Activated CD8-positive, alpha-beta memory T cell treated with anti-CD3 and anti-CD28 coated beads, Interleukin-2, amount 50 U/mL, for 24 hours (primary cell): ENCODE measurements around the gene LGALS14.

Source experiments
- DNase-seq: peaks from one replicate; pipeline ENCODE4 v3.0.0-alpha.2; 2020; ENCODE audit errors: extremely low read depth

Gene LGALS14

DNA sequence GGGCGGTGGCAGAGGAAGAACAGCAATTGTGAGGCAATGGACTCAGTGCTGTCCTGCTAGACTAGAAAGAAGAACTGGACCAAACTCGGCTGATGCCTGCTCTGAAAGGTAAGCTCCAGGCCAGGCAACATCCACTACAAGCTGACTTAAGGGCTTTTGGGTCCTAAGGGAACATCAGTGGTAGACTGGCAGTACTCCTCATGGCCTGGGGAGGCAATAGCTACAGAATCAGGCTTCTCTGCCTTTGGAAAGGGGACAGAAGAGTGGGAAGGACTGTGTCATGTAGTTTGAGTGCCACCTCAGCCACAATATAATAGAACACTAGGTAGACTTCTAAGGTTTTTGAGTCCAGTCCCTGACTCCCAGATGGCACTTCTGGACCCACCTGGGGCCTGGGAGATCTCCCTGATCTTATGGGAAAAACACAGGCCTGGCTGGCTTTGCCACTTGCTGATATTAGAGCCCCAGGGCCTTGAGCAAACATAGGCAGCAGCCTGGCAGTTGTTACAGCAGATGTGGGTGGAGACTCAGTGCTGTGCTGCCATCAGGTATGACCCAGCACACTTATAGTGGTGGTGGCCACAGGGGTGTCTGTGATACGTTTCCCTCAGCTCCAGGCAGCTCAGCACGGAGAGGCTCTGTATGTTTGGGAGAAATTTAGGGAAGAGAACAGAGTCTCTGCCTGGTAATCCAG, 42.7 kb downstream of the LGALS14 start:
- DNase-seq: no peak

DNA sequence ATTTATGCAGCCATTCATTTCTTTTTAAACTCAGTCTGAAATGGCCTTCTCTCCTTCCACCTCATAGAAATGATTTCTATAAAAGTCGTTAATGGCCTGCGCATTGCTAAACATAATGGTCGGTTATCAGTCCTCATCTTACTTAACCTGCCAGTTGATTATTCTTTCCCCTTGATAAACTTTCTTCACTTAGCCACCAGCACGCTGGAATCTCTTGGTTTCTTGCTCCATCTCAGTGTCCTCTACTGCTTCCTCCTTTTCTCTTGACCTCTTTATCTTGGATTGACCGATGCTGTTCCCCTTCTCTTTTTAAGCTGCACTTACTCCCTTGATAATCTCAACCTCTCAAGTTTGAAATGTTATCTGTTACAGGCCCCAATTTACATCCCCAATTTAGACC, 45.7 kb downstream of the LGALS14 start:
- DNase-seq: no peak

DNA sequence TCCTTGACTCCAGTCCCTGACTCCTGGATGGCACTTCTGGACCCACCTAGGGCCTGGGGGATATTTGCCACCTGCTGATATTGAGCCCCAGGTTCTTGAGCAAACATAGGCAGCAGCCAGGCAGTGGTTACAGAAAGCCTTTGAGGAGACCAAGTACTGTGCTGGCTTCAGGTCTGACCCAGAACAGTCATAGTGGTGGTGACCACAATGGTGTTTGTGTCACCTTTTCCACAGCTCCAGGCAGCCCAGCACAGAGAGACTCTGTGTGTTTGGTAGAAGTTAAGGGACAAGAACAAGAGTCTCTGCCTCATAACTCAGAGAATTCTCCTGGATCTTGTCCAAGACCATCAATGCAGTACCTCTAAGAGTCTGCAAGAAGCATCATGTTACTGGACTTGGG, 48.1 kb downstream of the LGALS14 start:
- DNase-seq: no peak

DNA sequence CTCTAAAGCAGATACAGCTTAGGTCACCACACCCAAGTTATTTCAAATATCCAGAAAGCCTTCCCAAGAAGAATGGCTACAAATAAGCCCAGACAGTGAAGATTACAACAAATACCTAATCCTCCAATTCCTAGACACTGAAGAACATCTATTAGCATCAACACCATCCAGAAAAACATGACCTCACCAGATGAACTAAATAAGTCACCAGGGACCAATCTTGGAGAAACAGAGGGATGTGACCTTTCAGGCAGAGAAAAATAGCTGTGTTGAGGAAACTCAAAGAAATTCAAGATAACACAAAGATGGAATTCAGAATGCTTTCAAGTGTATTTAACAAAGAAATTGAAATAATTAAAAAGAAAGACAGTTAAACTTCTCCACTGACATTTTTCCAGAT, 48.5 kb downstream of the LGALS14 start:
- DNase-seq: no peak

DNA sequence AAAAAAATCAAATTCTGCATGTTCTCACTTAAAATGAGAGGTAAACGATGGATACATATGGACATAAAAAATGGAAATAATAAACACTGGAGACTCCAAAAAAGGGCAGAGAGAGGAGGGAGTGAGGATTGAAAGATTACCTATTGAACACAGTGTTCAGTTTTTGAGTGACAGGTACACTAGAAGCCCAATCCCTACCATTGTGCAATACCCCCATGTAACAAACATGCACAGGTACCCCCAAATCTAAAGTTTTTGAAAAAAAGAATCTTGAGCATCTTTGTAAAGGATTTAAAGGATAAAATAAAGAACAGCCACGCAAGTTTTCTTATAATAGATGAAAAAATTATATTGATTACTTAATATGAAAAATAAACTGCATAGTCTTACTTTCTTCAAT, 50.3 kb downstream of the LGALS14 start:
- no peak for DNase-seq

DNA sequence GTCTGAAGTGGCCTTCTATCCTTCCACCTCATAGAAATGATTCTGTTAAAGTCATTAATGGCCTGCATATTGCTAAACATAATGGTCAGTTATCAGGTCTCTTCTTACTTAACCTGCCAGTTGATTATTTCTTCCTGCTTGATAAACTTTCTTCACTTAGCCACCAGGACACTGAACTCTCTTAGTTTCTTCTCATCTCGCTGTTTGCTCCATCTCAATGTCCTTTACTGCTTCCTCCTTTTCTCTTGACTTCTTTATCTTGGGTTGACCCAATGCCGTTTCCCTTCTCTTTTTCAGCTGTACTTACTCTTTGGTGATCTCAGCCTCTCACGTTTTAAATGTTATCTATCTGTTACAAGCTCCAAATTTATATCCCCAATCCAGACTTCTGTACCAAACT, 50.7 kb downstream of the LGALS14 start:
- no peak for DNase-seq
